A673 (cell line): ENCODE data around the gene STARD3NL.
"Not testable (repeated sequence)": the region's sequence is repeated elsewhere in the genome, so short reads cannot be mapped to it uniquely, and the experiment has no call there.

Experiments used
- EZH2 ChIP-seq: fragments of 200-600 bp; sonication (generic); IDR thresholded peaks from 2 replicates; pipeline ENCODE4 v1.6.1; 2017; ENCODE audit warnings: borderline replicate concordance, low read depth, mild to moderate bottlenecking, mixed read lengths, antibody characterized with exemption, low read length; ENCODE audit not compliant: poor library complexity, severe bottlenecking
- TF ChIP-seq, protein P1 (sequence below): fragments of 300-800, 200-600 bp; sonication (generic); conservative IDR thresholded peaks from 2 replicates; pipeline ENCODE4 v1.5.1; 2017; ENCODE audit warnings: low read depth, mild to moderate bottlenecking, antibody characterized with exemption, low read length, moderate library complexity, mixed read lengths

GRCh38 chr7:38249849-38250248 is 71.8 kb downstream of the STARD3NL start:
- TF ChIP-seq, protein P1, sequence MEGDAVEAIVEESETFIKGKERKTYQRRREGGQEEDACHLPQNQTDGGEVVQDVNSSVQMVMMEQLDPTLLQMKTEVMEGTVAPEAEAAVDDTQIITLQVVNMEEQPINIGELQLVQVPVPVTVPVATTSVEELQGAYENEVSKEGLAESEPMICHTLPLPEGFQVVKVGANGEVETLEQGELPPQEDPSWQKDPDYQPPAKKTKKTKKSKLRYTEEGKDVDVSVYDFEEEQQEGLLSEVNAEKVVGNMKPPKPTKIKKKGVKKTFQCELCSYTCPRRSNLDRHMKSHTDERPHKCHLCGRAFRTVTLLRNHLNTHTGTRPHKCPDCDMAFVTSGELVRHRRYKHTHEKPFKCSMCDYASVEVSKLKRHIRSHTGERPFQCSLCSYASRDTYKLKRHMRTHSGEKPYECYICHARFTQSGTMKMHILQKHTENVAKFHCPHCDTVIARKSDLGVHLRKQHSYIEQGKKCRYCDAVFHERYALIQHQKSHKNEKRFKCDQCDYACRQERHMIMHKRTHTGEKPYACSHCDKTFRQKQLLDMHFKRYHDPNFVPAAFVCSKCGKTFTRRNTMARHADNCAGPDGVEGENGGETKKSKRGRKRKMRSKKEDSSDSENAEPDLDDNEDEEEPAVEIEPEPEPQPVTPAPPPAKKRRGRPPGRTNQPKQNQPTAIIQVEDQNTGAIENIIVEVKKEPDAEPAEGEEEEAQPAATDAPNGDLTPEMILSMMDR, result not testable (repeated sequence)
- not testable (repeated sequence) for TF ChIP-seq EZH2
